Measurements from ENCODE around the gene CACNA1H. TPM values are rescaled to one million over a fixed set of nuclear protein-coding genes. Genes with fewer than 3 reads are reported as not detected.

CACNA1H gene
- total and polyA plus RNA-seq, 9 of the 15 experiments (the other 6 are each of a cell fraction or from before 2014, with no cell fraction given), result 0.10 to 0.18 TPM; not detected in 7

- TF ChIP-seq ZNF253 (CRISPR knock-in tag; conservative IDR thresholded peaks at IDR 0.05) (no peak), TFAM (CRISPR knock-in tag; conservative IDR thresholded peaks at IDR 0.05) (no peak), MAX (CRISPR knock-in tag; IDR thresholded peaks at IDR 0.05) (no peak), MGA (IDR thresholded peaks at IDR 0.05) (no peak), REST (IDR thresholded peaks at IDR 0.05; ENCODE audit: borderline replicate concordance) (no peak), REST (CRISPR knock-in tag; IDR thresholded peaks at IDR 0.05; ENCODE audit: low read depth) (no peak)
Measured at GRCh38 chr16:1125471-1125870, 27.4 kb upstream of the CACNA1H start (continued).

All from K562 (cell line).